Large intestine (tissue), 3 donors: ENCODE data around the gene SH3RF3. TPM values are rescaled to one million over a fixed set of nuclear protein-coding genes. Genes with fewer than 3 reads are reported as not detected.

Experiments used
- DNase-seq, 2 donors: peaks; one replicate each; pipeline versions ENCODE4 v3.0.0 to v3.0.0-alpha.2; 2013
- H3K27ac ChIP-seq: one replicate; pipeline ENCODE4 v1.5.1; 2013; ENCODE audit warnings: low read length
- H3K27me3 ChIP-seq: 2 replicates; pipeline ENCODE4 v1.6.1; 2013; ENCODE audit warnings: low read length; ENCODE audit not compliant: control insufficient read depth, insufficient read depth
- H3K36me3 ChIP-seq: 2 replicates; pipeline ENCODE4 v1.6.1; 2013; ENCODE audit warnings: low read length; ENCODE audit not compliant: control insufficient read depth, insufficient read depth
- H3K4me1 ChIP-seq: one replicate; pipeline ENCODE4 v1.6.1; 2013; ENCODE audit warnings: low read length; ENCODE audit not compliant: control insufficient read depth, insufficient read depth
- H3K4me3 ChIP-seq: one replicate; pipeline ENCODE4 v1.5.1; 2013; ENCODE audit warnings: low read length
- H3K9me3 ChIP-seq: one replicate; pipeline ENCODE4 v1.6.1; 2013; ENCODE audit warnings: mild to moderate bottlenecking, low read depth, low read length, moderate library complexity; ENCODE audit not compliant: control insufficient read depth
- WGBS: methylation state at CpG from one replicate; pipeline ENCODE4 v1.1.5; 2013; ENCODE audit warnings: low lambda C conversion rate; ENCODE audit not compliant: insufficient coverage; 5-methylcytosine and 5-hydroxymethylcytosine counted together
- polyA plus RNA-seq: library from polyadenylated mRNA; unstranded; fragments of 120-200 nt; gene quantifications from one replicate; pipeline ENCODE4 v1.2.1, GENCODE V29; 2013

The SH3RF3 gene
- polyA plus RNA-seq, 1 donor = 3.0 TPM

GRCh38 chr2:109384308-109385271 lies 255.6 kb downstream of the SH3RF3 start:
- no peak overlapping the region for H3K27ac ChIP-seq
- H3K4me3 ChIP-seq = no peak overlapping the region
- H3K36me3 ChIP-seq = no peaks in the 10 kb centered on the region
- H3K9me3 ChIP-seq = no peaks in the 10 kb centered on the region
- no peaks in the 10 kb centered on the region for H3K4me1 ChIP-seq
- DNase-seq = no peak
- no CpG with 5 or more reads among the region's 18 CpGs for WGBS
- peaks cover 5% of the 10 kb centered on the region for H3K27me3 ChIP-seq

GRCh38 chr2:109385506-109385905 lies 256.5 kb downstream of the SH3RF3 start:
- no peaks in the 10 kb centered on the region for H3K4me1 ChIP-seq
- no peak overlapping the region for H3K27ac ChIP-seq
- peaks cover 5% of the 10 kb centered on the region for H3K27me3 ChIP-seq
- no peaks in the 10 kb centered on the region for H3K36me3 ChIP-seq
- 100% methylated on average over 1 of the region's 4 CpGs for WGBS
- no peaks in the 10 kb centered on the region for H3K9me3 ChIP-seq
- DNase-seq = no peak
- H3K4me3 ChIP-seq = no peak overlapping the region

DNA sequence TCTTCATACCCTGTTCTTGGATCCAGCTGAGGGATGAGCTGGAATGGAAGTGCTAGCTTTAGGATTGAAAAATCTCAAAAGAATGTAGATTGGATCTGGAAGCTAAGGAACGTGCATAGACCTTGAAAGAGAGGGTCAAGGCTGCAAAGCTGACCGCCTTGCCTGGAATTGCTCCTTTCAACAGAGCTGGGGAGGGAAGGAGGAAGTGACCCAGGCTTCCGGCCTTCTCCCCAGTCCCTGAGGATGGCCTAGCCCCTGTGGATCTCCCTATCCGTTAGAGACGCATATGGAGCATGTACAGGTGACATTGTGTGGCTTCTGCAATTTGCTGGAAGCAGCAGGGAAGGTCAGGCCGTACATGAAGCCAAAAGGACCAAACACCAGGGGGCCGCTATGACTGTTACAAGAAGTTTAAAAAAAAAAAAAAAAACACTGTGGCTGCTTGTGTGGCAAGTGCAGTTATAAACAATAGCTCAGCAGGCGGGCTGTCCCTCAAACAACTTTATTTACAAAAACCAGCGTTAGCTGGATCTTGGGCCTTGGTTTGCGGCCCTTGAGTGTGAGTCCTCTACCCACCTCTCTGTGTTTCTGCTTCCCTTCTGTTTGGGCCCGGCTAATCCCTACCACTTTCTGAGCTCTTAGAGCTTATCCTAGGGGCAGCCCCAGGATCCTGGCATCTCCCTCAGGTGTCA lies 257.1 kb downstream of the SH3RF3 start:
- Histone ChIP-seq H3K36me3 (no peaks in the 10 kb centered on the region), H3K27me3 (peaks cover 4% of the 10 kb centered on the region), H3K27ac (no peak overlapping the region), H3K4me1 (no peaks in the 10 kb centered on the region), H3K4me3 (no peak overlapping the region), H3K9me3 (no peaks in the 10 kb centered on the region)
- 100% methylated on average over 1 of the region's 11 CpGs for WGBS
- DNase-seq = no peak

DNA sequence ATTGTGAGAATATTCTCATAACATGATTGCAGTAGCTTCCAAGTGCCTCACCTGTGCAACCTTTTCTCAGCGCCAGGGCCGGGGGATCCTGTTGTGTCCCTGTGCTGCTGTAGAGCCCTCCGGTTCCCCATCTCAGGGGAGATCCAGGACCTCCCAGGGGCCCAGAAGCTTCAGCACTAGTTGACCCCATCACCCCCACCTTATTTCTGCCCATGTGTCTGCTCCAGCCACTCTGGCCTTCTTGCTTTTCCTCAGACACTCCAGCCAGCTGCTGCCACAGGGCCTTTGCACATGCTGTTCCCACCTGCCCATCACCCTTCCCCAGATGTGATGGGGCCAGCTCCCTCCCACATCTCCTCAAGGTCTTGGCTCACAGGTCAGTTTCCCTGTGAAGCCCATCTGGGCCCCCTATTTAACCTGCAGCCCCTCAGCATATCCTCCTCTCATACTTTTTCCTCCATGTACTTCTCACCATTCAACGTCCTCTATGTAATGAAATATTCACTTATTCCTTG lies 258.3 kb downstream of the SH3RF3 start:
- Histone ChIP-seq H3K9me3 (no peaks in the 10 kb centered on the region), H3K27ac (no peak overlapping the region), H3K4me1 (no peaks in the 10 kb centered on the region), H3K36me3 (no peaks in the 10 kb centered on the region), H3K4me3 (no peak overlapping the region), H3K27me3 (no peaks in the 10 kb centered on the region)
- no peak for DNase-seq
- WGBS = no CpG with 5 or more reads among the region's 4 CpGs

DNA sequence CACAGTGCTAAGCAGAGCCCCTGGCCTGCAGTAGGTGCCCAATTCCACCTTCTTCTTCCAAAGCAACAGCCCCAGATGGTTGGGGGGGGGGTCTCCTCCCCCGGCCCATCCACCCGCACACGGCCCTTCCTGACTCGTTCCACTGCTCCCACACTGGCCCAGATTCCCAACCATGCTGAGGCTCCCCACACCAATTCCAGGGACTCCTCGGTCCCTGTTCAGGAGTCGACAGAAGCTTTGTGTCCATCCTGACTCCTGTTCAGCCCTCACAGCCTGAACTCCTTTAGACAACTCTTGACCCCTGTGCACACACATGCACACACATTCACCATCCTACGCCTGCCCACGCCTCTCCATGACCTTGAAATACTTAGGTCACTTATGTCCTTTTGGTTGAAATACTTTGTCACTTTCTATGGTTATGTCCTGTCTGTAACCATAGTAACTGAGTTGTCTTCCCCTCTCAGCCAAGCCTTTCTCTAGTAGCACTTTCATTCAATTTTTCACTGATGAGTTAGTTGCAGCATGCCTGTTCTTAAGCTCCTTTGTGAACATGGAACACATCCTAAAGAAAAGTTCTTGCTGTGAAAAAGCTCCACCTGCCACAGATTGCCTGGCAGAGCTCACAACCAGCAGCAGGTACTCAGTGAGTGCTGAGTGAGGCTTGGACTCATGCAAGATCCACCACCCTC lies 258.9 kb downstream of the SH3RF3 start:
- Histone ChIP-seq H3K4me1 (no peaks in the 10 kb centered on the region), H3K36me3 (no peaks in the 10 kb centered on the region), H3K27me3 (no peaks in the 10 kb centered on the region), H3K4me3 (no peak overlapping the region), H3K27ac (no peak overlapping the region), H3K9me3 (no peaks in the 10 kb centered on the region)
- WGBS = no CpG with 5 or more reads among the region's 8 CpGs
- no peak for DNase-seq

GRCh38 chr2:109391243-109391642 lies 262.2 kb downstream of the SH3RF3 start:
- no peaks in the 10 kb centered on the region for H3K4me1 ChIP-seq
- WGBS = no CpG with 5 or more reads among the region's 9 CpGs
- no peaks in the 10 kb centered on the region for H3K9me3 ChIP-seq
- H3K4me3 ChIP-seq = no peak overlapping the region
- DNase-seq = no peak
- no peaks in the 10 kb centered on the region for H3K27me3 ChIP-seq
- H3K27ac ChIP-seq = no peak overlapping the region
- H3K36me3 ChIP-seq = no peaks in the 10 kb centered on the region

- Histone ChIP-seq H3K4me3 (no peak overlapping the region), H3K9me3 (no peaks in the 10 kb centered on the region), H3K36me3 (no peaks in the 10 kb centered on the region), H3K4me1 (no peaks in the 10 kb centered on the region), H3K27ac (no peak overlapping the region), H3K27me3 (no peaks in the 10 kb centered on the region)
- no CpG with 5 or more reads among the region's 5 CpGs for WGBS
- DNase-seq = no peak
These were observed 263.1 kb downstream of the SH3RF3 start for GRCh38 chr2:109392140-109392539.

GRCh38 chr2:109392816-109393661 lies 264.0 kb downstream of the SH3RF3 start:
- no peaks in the 10 kb centered on the region for H3K9me3 ChIP-seq
- H3K4me1 ChIP-seq = no peaks in the 10 kb centered on the region
- H3K27ac ChIP-seq = no peak overlapping the region
- H3K27me3 ChIP-seq = no peaks in the 10 kb centered on the region
- H3K36me3 ChIP-seq = no peaks in the 10 kb centered on the region
- H3K4me3 ChIP-seq = no peak overlapping the region
- no CpG with 5 or more reads among the region's 15 CpGs for WGBS
- DNase-seq = peak; percentile 23 to 61

DNA sequence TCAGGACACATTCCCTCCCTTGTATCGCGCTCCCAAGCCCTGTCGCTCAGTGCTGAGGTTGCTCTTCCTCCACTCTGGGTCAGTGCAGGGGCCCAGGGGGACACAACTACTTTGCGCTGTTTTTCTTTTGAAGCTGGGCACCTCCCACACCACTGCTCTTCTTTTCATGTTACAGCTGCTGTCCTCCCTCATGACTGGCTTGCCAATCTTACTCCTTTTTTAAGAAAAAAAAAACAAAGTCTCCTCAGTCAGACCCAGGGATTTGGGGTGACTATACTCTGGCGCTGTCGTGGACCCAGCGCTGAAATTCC lies 264.6 kb downstream of the SH3RF3 start:
- no peaks in the 10 kb centered on the region for H3K4me1 ChIP-seq
- peaks cover 1% of the 10 kb centered on the region for H3K27me3 ChIP-seq
- DNase-seq = no peak
- H3K4me3 ChIP-seq = no peak overlapping the region
- H3K27ac ChIP-seq = no peak overlapping the region
- no peaks in the 10 kb centered on the region for H3K36me3 ChIP-seq
- WGBS = no CpG with 5 or more reads among the region's 7 CpGs
- H3K9me3 ChIP-seq = no peaks in the 10 kb centered on the region
